NCI-H2227 treated with DMSO at 0.1 percent for 48 hours (cell line): ENCODE measurements around the gene SMARCA2.

Experiments used
- DNase-seq: peaks from one replicate; lab custom pipeline; 2025; lab: John Stamatoyannopoulos, UW

The SMARCA2 gene

DNA sequence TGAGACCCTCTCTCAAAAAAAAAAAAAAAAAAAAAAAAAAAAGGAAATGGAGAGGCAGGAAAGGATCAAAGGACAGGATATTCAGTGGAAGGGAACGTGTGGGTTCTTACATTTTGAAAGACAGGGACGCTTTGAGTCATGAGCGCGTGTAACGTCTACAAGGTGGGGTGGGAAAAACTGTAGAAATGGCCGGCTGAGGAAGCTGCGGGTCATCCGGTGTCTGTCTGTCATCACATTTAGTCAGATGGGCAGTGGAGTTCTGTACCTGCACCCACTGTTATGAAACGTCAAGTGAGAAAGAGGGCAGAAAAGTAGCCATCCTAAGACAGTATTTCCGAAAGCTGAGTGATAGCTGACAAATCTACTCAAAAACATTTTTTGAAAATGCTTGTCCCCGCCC, 159.8 kb downstream of the SMARCA2 start:
- no peak for DNase-seq

DNA sequence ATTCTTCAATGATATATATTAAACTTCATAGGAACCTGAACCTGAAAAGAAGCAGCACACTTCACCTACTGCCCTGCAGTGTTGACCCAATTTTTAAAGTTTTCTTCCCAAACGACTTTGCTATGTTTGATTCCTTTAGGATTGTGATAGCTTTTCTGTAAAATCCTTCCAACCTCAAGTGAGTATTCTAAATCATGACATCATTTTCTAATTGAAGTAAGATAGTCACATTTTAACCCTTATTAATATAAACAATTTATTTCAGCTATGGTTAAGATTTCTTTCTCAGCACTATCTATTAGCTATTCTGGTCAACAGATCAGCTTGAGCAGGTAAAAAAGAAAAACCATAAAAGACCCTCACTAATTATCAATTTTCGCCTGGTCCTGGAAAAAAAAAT, 162.0 kb downstream of the SMARCA2 start:
- DNase-seq, result no peak

DNA sequence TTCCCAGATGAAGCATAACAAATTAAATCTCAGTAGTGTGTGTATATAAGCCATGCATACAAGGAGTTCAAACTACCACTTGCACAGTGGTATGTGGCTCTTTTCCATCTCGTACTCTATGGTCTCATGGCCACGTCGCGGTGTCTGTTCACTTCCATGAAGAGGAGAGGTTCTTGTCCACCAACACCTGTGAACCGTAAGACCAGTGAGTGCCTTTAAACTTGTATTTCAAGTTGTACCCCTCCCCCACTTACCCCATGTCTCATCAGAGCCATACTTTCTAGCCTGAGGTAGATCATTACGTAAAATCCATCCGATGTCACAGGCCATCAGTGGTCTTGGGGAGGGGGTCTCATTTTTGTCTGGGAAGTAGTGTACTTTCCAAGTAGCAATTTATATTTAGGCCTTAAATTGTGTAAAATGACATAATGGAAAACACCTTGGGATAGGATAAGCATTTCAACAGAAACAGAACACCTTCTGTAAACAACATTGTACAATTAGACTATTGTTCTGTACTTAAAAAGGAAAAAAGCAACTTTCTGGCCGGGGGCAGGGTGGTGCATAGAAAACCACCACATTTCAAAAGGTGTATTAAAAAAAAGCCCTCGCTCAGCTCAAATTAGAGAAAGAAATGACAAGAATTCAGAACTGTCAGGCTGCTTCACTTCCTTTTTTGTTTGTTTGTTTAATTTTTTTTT, 163.0 kb downstream of the SMARCA2 start:
- DNase-seq, result no peak

- DNase-seq, result no peak
Measured at GRCh38 chr9:2179567-2179966, 164.4 kb downstream of the SMARCA2 start.

DNA sequence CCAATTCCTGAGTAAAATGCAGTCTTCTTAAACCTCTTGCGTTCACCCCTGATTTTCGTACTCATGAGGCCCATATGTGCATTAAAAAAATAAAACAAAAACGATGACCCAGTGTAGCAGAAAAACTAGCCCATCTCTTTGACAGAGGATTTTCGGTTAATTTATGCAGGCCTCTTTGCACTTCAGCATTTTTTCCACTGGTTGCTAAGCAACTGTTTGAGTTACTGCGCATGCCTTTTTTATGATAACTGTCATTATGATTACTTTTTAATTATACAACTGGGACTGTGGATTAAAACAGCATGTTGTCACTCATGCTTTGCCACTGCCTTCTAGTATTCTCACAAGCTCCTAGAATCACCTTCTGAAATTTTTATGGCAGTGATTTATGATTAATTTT, 165.0 kb downstream of the SMARCA2 start:
- no peak for DNase-seq

- no peak for DNase-seq
Measured at GRCh38 chr9:2180704-2181103, 165.6 kb downstream of the SMARCA2 start.

DNA sequence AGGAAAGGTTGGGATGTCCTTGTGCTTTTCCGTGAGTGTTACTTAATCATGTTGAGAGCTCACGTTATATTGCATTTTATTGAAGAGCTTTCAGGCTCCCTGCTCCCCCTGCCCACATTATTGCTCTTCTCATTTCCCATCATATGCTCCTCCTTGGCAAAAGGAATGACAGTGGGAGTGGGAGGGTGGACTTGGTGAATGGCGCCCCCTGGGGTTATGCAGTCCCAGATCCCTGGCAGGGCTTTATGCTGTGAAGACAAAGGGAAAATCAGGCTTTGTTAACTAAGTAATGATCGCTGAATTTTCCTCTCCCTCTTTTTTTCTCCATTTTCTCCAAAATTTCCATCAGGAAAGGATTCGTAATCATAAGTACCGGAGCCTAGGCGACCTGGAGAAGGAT, 166.6 kb downstream of the SMARCA2 start:
- no peak for DNase-seq

DNA sequence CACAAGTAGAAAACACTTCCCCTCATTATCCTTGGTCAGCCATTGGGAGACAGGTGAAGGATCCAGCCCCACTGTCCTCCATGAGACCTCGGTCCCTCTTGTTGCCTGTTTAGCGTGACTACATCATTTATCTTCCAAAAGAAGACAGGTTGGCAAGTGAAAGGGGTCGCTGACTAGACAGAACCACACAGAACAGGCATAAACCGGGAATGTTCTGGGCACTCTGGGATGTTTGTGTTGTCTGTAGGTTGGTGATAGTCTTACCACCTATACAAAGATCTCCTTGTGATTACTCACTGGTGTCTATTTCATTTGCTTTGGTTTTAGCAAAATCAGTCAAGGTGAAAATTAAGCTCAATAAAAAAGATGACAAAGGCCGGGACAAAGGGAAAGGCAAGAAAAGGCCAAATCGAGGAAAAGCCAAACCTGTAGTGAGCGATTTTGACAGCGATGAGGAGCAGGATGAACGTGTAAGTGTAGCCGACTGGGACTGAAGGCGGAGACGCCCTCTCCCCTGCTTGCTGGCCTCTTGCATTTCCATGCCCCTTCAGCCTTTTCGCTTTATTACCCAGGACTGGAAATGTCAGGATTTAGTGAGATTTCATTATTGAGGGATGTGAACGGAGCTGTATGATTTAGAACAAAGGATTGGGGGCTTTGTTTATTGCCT, 175.9 kb downstream of the SMARCA2 start:
- DNase-seq, result no peak

GRCh38 chr9:2191609-2191972, 176.4 kb downstream of the SMARCA2 start:
- no peak for DNase-seq

- no peak for DNase-seq
Measured at GRCh38 chr9:2192356-2192979, 177.3 kb downstream of the SMARCA2 start.

GRCh38 chr9:2193552-2193951, 178.4 kb downstream of the SMARCA2 start:
- DNase-seq, result no peak

DNA sequence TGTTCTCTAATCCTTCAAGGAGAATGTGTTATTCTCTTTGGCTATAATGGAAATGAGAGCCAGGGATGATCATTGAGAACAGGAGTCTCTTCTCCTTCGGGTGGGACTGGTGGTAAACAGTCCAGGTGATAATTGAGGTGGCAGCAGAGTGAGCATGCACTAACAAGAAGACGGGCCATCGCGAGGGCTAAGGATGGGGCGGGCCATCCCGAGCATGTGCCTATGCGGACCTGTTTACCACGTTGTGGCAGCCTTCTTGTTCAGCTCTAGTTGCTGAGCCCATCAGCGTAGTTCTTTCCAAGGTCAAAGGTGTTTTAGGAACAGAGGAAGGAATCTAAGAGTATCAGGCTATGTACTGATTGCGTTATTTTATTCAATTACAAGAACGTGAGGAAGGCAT, 180.1 kb downstream of the SMARCA2 start:
- no peak for DNase-seq

DNA sequence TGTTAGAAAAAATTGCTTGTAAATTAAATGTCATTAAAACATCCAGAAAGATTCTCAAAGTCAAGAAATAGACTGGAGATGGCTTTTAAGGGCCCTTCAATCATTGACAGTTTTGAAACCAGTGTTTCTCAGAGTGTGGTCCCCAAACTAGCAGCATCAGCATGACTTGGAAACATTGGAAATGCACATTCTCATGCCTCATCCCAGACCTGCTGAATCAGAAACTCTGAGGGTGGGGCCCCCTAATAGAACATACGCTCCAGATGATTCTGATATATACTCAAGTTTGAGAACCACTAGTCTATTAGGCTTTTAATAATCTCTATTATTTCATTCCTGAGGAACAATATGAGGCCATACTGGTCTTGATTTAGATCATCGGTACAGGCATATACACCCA, 181.6 kb downstream of the SMARCA2 start:
- DNase-seq, result no peak

GRCh38 chr9:2198956-2199635, 183.9 kb downstream of the SMARCA2 start:
- no peak for DNase-seq

DNA sequence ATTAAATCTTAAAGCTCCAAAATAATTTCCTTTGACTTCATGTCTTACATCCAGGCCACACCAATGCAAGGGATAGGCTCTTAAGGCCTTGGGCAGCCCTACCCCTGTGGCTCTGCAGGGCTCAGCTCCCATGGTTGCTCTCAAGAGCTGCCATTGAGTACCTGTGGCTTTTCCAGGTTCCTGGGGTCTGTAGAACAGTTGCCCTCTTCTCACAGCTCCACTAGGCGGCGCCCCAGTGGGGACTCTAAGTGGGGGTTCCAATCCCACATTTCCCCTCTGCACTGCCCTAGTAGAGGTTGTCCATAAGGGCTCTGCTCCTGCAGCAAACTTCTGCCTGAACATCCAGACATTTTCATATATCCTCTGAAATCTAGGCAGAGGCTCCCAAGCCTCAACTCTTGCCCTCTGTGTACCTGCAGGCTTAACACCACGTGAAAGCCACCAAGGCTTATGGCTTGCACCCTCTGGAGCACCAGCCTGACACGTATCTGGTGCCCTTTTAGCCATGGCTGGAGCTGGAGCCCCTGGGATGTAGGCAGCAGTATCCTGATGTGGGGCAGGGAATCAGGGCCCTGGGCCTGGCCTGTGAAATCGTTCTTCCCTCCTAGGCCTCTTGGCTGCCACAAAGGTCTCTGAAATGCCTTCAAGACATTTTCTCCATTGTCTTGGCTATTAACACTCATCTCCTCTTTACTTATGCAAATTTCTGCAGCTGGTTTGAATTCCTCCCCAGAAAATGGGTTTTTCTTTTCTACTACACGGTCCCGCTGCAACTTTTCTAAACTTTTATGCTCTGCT, 185.1 kb downstream of the SMARCA2 start:
- DNase-seq, result no peak

DNA sequence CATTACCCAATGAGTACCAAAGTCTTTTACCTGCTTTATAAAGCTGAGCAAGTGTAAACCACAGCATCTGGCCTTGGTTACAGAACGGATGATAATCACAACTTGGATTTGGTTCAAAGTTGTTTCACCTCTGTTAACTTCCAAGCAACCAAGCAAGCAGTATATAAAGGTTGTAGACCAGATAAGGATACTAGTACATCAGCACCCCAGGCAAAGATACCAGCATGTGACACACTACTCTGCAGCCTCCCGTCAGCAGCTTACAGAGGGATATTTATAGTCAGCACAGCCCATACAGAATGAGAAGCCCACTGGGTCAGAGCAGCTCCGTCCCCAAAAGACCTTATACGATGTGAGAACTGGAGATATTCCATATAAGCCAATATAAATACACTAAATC, 193.3 kb downstream of the SMARCA2 start:
- DNase-seq, result no peak

DNA sequence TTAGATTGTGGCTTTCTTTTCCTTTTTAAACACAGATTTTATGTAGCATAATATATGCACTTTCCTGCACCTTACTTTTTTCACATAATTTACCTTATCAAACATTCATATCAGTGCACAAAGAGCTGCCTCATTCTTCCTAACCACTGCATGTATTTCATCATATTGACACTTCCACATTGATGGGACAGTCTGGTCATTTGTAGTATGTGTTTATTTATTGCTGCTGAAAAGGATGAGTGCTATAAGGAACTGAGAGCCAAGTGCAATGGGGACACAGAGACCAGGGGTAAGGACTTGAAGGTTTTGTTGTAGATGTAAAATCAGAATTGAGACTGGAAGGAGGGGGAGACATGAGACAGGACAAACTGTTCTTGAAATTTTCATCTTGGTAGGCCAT, 193.8 kb downstream of the SMARCA2 start:
- DNase-seq, result no peak

DNA sequence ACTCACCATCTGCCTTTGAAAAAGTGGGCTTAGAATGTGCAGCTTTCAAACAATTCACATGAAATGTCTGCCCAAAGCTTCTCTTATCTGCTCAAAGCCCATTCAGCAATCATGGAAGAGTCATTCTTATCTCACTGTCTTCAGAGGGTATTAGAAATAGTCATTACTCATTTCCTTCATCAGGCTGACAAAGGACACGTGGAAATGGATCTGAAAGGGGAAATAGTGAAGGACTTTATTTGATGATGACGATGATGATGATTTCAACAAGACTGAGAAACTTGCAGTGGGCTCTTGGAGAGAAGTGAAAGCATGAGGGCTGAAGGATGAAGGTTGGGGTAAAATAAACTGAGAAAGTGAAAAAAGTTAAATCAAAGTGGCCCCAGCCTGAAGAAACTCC, 194.3 kb downstream of the SMARCA2 start:
- no peak for DNase-seq

DNA sequence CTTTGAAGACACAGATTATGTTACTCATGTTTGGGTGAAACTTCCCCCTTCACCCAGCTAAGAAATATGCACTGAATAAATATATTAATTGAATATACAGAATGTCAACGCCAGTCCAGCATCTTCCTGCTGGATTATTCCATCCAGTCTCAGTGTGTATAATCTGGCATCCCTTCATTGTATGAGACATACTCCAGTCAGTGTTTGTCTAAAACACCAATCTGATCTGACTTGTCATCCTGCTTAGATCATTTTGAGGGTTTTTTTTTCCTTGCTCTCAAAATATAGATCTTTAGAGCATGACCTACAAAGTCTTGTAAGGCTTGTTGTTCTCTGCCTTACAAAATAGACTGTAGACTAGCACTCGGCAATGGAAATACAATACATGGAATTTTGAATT, 195.1 kb downstream of the SMARCA2 start:
- DNase-seq, result no peak

GRCh38 chr9:2213830-2214468, 198.8 kb downstream of the SMARCA2 start:
- no peak for DNase-seq

DNA sequence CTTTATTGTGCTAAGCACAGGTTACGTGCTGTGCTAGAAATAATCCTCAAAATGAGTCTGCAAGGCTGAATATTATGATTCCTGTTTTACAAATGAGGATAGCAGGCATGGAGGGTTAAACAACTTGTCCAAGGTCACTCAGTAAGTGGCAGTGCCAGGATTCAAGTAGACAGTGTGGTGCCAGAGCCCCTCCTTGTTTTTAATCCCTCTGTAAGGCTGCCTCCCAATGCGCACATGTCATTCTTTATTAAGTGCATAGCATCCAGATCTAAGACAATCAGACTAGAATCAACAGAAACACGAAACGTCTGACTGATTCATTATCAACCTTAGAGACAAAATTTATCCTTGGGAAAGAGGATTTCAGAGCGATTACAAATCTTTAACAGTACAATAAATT, 199.6 kb downstream of the SMARCA2 start:
- peak; percentile 60 for DNase-seq
